Measurements from ENCODE around the gene BMP2K.

DNA sequence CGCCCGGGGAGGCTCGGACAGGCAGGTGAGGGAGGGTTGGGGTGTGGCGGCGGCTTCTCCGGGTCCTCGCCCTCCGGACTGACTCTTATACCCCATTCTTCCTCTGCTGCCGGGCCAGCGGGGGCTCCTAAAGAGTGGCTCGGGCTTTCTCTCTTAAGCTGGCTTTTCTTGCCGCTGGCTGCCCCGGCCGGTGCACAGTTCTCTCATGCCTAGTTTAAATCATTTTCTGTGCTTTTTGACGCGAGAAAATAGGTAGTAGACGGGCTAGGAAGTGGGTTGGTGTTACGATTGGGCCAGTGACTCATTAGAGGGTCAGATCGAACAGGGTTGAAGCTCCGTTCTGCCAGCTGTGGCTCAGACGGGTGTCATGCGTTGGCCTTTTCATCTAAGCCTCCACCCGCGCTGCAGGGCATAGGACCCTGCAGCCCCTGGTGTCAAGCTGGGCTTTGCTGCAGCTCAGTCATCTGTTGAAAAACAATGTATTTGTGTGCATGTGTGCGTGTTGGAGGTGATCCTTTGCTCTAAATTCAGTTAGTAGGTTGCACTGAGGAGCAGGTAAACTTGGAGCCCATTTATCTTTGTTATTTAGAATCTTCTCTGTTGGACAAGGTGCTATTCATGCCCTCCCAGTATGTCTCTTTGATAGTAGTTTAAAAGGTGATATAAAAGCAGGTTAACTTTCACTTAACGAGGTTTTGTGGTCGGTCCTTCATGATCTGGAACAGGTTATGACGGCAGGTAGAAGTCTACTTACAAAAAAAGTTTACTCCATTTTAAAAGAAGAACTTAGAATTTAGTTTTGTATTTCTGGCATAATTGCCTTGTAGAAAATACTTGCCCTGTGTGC, 802 bp downstream of the BMP2K start:
- TF ChIP-seq, protein P1, sequence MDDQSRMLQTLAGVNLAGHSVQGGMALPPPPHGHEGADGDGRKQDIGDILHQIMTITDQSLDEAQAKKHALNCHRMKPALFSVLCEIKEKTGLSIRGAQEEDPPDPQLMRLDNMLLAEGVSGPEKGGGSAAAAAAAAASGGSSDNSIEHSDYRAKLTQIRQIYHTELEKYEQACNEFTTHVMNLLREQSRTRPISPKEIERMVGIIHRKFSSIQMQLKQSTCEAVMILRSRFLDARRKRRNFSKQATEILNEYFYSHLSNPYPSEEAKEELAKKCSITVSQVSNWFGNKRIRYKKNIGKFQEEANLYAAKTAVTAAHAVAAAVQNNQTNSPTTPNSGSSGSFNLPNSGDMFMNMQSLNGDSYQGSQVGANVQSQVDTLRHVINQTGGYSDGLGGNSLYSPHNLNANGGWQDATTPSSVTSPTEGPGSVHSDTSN (IDR thresholded peaks at IDR 0.05) = no peak
- TF ChIP-seq, protein P2, sequence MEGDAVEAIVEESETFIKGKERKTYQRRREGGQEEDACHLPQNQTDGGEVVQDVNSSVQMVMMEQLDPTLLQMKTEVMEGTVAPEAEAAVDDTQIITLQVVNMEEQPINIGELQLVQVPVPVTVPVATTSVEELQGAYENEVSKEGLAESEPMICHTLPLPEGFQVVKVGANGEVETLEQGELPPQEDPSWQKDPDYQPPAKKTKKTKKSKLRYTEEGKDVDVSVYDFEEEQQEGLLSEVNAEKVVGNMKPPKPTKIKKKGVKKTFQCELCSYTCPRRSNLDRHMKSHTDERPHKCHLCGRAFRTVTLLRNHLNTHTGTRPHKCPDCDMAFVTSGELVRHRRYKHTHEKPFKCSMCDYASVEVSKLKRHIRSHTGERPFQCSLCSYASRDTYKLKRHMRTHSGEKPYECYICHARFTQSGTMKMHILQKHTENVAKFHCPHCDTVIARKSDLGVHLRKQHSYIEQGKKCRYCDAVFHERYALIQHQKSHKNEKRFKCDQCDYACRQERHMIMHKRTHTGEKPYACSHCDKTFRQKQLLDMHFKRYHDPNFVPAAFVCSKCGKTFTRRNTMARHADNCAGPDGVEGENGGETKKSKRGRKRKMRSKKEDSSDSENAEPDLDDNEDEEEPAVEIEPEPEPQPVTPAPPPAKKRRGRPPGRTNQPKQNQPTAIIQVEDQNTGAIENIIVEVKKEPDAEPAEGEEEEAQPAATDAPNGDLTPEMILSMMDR (IDR thresholded peaks at IDR 0.05) = no peak
- TF ChIP-seq HOXA7 (CRISPR knock-in tag; IDR thresholded peaks at IDR 0.05) = no peak
- no peak for TF ChIP-seq EP300 (IDR thresholded peaks at IDR 0.05)
- no peak for TF ChIP-seq NR3C1 (IDR thresholded peaks at IDR 0.05)
- TF ChIP-seq KDM5A (IDR thresholded peaks at IDR 0.05) = no peak
- TF ChIP-seq RNF2 (IDR thresholded peaks at IDR 0.05; ENCODE audit: borderline replicate concordance, low read depth) = no peak
- no peak for TF ChIP-seq POLR2A (IDR thresholded peaks at IDR 0.05; ENCODE audit: low read length)
- no peak for TF ChIP-seq KDM1A (IDR thresholded peaks at IDR 0.05; ENCODE audit: low read depth)
- no peak for TF ChIP-seq CEBPB (IDR thresholded peaks at IDR 0.05)
- TF ChIP-seq CHD2 (IDR thresholded peaks at IDR 0.05; ENCODE audit: low read length, partially characterized antibody) = no peak
- no peak for TF ChIP-seq RFX5 (IDR thresholded peaks at IDR 0.05)

Measured in A549 (cell line).